GM23248 (cell line): Measurements from ENCODE around the gene GIT1.

Experiments used
- EZH2 ChIP-seq: fragments of 200-600 bp; sonication (generic); IDR thresholded peaks from 2 replicates; pipeline ENCODE4 v1.6.1; 2018; ENCODE audit warnings: antibody characterized with exemption, mild to moderate bottlenecking; ENCODE audit not compliant: insufficient read depth, poor library complexity, severe bottlenecking
- EZH2phosphoT487 ChIP-seq: fragments of 200-600 bp; sonication (generic); IDR thresholded peaks from 2 replicates; pipeline ENCODE4 v1.6.1; 2018; ENCODE audit warnings: antibody characterized with exemption, moderate library complexity, mild to moderate bottlenecking, low read depth; ENCODE audit not compliant: insufficient read depth

DNA sequence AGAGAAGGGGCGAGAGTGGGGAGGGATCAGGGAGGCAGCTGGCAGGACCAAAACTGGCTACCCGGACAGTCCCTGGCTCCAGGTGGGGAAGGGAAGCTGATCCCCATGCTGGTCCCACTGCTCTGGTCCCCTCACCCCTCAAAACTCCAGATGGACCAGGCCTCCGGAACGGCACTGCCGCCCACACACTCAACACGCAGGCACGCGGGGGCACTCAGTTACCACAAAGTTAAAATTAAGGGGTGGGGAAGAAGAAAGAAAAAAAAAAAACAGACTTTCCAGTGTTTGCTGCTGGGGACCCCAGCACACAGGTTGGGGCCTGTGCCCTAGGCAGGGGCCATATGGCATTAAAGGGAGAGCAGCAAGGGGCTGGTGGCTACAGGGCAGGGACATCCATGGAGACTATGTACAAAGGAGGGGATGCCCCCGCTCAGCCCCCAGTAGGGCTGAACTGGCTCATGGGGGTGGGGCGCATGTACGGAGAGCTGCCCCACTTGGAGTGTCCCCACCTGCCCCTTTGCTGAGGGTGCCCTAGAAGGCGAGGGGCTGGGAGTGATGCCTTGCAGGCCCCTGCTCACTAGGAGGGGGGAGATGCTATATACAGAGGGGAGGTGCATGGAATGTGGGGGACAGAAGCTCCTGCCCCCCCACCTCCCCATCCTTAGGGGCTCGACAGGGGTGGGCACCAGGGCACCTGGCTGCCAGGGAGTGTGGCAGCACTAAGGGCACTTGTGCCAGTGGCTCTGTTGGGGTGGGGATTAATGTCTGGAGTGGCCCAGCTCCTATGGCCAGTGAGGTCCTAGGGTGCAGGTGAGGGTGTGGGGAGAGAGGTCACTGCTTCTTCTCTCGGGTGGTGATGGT lies 15.3 kb downstream of the GIT1 start:
- TF ChIP-seq EZH2 (no peak), EZH2phosphoT487 (no peak)
